Measurements from ENCODE around the gene CCDC146. TPM values are rescaled to one million over a fixed set of nuclear protein-coding genes. Genes with fewer than 3 reads are reported as not detected.

Gene CCDC146
- total RNA-seq, 1 donor from 2014 or later, result 4.5 TPM

- DNase-seq (ENCODE audit: low spot score), result no peak
These were observed 195.6 kb downstream of the CCDC146 start for GRCh38 chr7:77318019-77318418.

GRCh38 chr7:77320137-77320536 lies 197.7 kb downstream of the CCDC146 start:
- no peaks in the 10 kb centered on the region for H3K36me3 Mint-ChIP-seq (ENCODE audit: low read depth, unreplicated experiment)
- H3K9me3 Mint-ChIP-seq (ENCODE audit: unreplicated experiment), result no peaks in the 10 kb centered on the region
- H3K4me1 Mint-ChIP-seq (ENCODE audit: unreplicated experiment), result peaks cover 2% of the 10 kb centered on the region
- no peak overlapping the region for H3K4me3 Mint-ChIP-seq (ENCODE audit: unreplicated experiment)
- no peak for TF ChIP-seq CTCF (IDR thresholded peaks at IDR 0.05; ENCODE audit: unreplicated experiment)
- H3K27ac Mint-ChIP-seq (ENCODE audit: unreplicated experiment), result no peak overlapping the region
- no peak for DNase-seq (ENCODE audit: low spot score)
- peaks cover 3% of the 10 kb centered on the region for H3K27me3 Mint-ChIP-seq (ENCODE audit: unreplicated experiment)

More at GRCh38 chr7:77318019-77318418, 195.6 kb downstream of the CCDC146 start:
- no peak overlapping the region for H3K4me3 Mint-ChIP-seq (ENCODE audit: unreplicated experiment)
- no peaks in the 10 kb centered on the region for H3K4me1 Mint-ChIP-seq (ENCODE audit: unreplicated experiment)
- no peak overlapping the region for H3K27ac Mint-ChIP-seq (ENCODE audit: unreplicated experiment)
- no peaks in the 10 kb centered on the region for H3K9me3 Mint-ChIP-seq (ENCODE audit: unreplicated experiment)
- no peak for TF ChIP-seq CTCF (IDR thresholded peaks at IDR 0.05; ENCODE audit: unreplicated experiment)
- no peaks in the 10 kb centered on the region for H3K36me3 Mint-ChIP-seq (ENCODE audit: low read depth, unreplicated experiment)
- H3K27me3 Mint-ChIP-seq (ENCODE audit: unreplicated experiment), result no peaks in the 10 kb centered on the region

- Mint-ChIP-seq H3K27me3 (ENCODE audit: unreplicated experiment) (peaks cover 3% of the 10 kb centered on the region), H3K36me3 (ENCODE audit: low read depth, unreplicated experiment) (no peaks in the 10 kb centered on the region), H3K9me3 (ENCODE audit: unreplicated experiment) (no peaks in the 10 kb centered on the region), H3K4me1 (ENCODE audit: unreplicated experiment) (peaks cover 2% of the 10 kb centered on the region), H3K27ac (ENCODE audit: unreplicated experiment) (no peak overlapping the region), H3K4me3 (ENCODE audit: unreplicated experiment) (no peak overlapping the region)
- no peak for TF ChIP-seq CTCF (IDR thresholded peaks at IDR 0.05; ENCODE audit: unreplicated experiment)
- no peak for DNase-seq (ENCODE audit: low spot score)
These were observed 198.3 kb downstream of the CCDC146 start for GRCh38 chr7:77320714-77321113.

GRCh38 chr7:77321300-77321699 lies 198.9 kb downstream of the CCDC146 start:
- Mint-ChIP-seq H3K36me3 (ENCODE audit: low read depth, unreplicated experiment) (no peaks in the 10 kb centered on the region), H3K27me3 (ENCODE audit: unreplicated experiment) (peaks cover 3% of the 10 kb centered on the region), H3K27ac (ENCODE audit: unreplicated experiment) (no peak overlapping the region), H3K4me3 (ENCODE audit: unreplicated experiment) (no peak overlapping the region), H3K9me3 (ENCODE audit: unreplicated experiment) (no peaks in the 10 kb centered on the region), H3K4me1 (ENCODE audit: unreplicated experiment) (peaks cover 2% of the 10 kb centered on the region)
- TF ChIP-seq CTCF (IDR thresholded peaks at IDR 0.05; ENCODE audit: unreplicated experiment), result no peak
- DNase-seq (ENCODE audit: low spot score), result no peak

- Mint-ChIP-seq H3K9me3 (ENCODE audit: unreplicated experiment) (no peaks in the 10 kb centered on the region), H3K4me3 (ENCODE audit: unreplicated experiment) (no peak overlapping the region), H3K27me3 (ENCODE audit: unreplicated experiment) (peaks cover 5% of the 10 kb centered on the region), H3K4me1 (ENCODE audit: unreplicated experiment) (peaks cover 24% of the 10 kb centered on the region), H3K27ac (ENCODE audit: unreplicated experiment) (no peak overlapping the region), H3K36me3 (ENCODE audit: low read depth, unreplicated experiment) (no peaks in the 10 kb centered on the region)
- TF ChIP-seq CTCF (IDR thresholded peaks at IDR 0.05; ENCODE audit: unreplicated experiment), result no peak
- DNase-seq (ENCODE audit: low spot score), result no peak
These were observed 203.7 kb downstream of the CCDC146 start for GRCh38 chr7:77326131-77326530.
